ENCODE measurements around the gene APPBP2. TPM values are rescaled to one million over a fixed set of nuclear protein-coding genes. Genes with fewer than 3 reads are reported as not detected.

Gene APPBP2
- total RNA-seq, 1 experiment from 2014 or later: 25.3 TPM

- CTCF ChIA-PET: no interaction called here
- no peak overlapping the region for H3K27ac Mint-ChIP-seq (ENCODE audit: unreplicated experiment)
- TF ChIP-seq, protein P1, sequence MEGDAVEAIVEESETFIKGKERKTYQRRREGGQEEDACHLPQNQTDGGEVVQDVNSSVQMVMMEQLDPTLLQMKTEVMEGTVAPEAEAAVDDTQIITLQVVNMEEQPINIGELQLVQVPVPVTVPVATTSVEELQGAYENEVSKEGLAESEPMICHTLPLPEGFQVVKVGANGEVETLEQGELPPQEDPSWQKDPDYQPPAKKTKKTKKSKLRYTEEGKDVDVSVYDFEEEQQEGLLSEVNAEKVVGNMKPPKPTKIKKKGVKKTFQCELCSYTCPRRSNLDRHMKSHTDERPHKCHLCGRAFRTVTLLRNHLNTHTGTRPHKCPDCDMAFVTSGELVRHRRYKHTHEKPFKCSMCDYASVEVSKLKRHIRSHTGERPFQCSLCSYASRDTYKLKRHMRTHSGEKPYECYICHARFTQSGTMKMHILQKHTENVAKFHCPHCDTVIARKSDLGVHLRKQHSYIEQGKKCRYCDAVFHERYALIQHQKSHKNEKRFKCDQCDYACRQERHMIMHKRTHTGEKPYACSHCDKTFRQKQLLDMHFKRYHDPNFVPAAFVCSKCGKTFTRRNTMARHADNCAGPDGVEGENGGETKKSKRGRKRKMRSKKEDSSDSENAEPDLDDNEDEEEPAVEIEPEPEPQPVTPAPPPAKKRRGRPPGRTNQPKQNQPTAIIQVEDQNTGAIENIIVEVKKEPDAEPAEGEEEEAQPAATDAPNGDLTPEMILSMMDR (IDR thresholded peaks at IDR 0.05; ENCODE audit: insufficient read depth in 1 of 2, low read depth in 1 of 2, low read length in 1 of 2, severe bottlenecking in 1 of 2, unreplicated experiment in 1 of 2): no peak
- H3K4me3 Mint-ChIP-seq (ENCODE audit: unreplicated experiment): no peak overlapping the region
- intact Hi-C loops (cut with micrococcal nuclease; ENCODE audit: unreplicated experiment): no loop called here
- Histone ChIP-seq H3K27me3 (replicated peaks; ENCODE audit: control insufficient read depth, insufficient read depth, low read length) (no peaks in the 10 kb centered on the region), H3K9me3 (peaks cover 6% of the 10 kb centered on the region; the same call in 1 of the 2 replicates), H3K4me1 (peaks cover 10% of the 10 kb centered on the region; the same call in 1 of the 2 replicates), H3K4me3 (ENCODE audit: low read depth, low read length) (no peak overlapping the region), H3K36me3 (ENCODE audit: control insufficient read depth, insufficient read depth, low read length) (no peaks in the 10 kb centered on the region)
- no peaks in the 10 kb centered on the region for H3K4me1 Mint-ChIP-seq (ENCODE audit: low read depth, unreplicated experiment)
- no peaks in the 10 kb centered on the region for H3K36me3 Mint-ChIP-seq (ENCODE audit: insufficient read depth, unreplicated experiment)
- DNase-seq: no peak
- BruUV-seq (replicated peaks): no TSS peak
- POLR2A ChIA-PET: no interaction called here
- no peaks in the 10 kb centered on the region for H3K9me3 Mint-ChIP-seq (ENCODE audit: unreplicated experiment)
- no peaks in the 10 kb centered on the region for H3K27me3 Mint-ChIP-seq (ENCODE audit: insufficient read depth, unreplicated experiment)
Observed at GRCh38 chr17:60410001-60410400, 116.0 kb downstream of the APPBP2 start.

- ChIA-PET POLR2A (no interaction called here), CTCF (no interaction called here)
- no peaks in the 10 kb centered on the region for H3K9me3 Mint-ChIP-seq (ENCODE audit: unreplicated experiment)
- H3K36me3 ChIP-seq (ENCODE audit: control insufficient read depth, insufficient read depth, low read length): no peaks in the 10 kb centered on the region
- H3K4me1 ChIP-seq: peaks cover 10% of the 10 kb centered on the region; the same call in 1 of the 2 replicates
- BruUV-seq (replicated peaks): no TSS peak
- no peaks in the 10 kb centered on the region for H3K27me3 Mint-ChIP-seq (ENCODE audit: insufficient read depth, unreplicated experiment)
- H3K9me3 ChIP-seq: peaks cover 6% of the 10 kb centered on the region; the same call in 1 of the 2 replicates
- intact Hi-C loops (cut with micrococcal nuclease; ENCODE audit: unreplicated experiment): no loop called here
- no peak overlapping the region for H3K4me3 ChIP-seq (ENCODE audit: low read depth, low read length)
- H3K4me3 Mint-ChIP-seq (ENCODE audit: unreplicated experiment): no peak overlapping the region
- no peaks in the 10 kb centered on the region for H3K27me3 ChIP-seq (replicated peaks; ENCODE audit: control insufficient read depth, insufficient read depth, low read length)
- H3K4me1 Mint-ChIP-seq (ENCODE audit: low read depth, unreplicated experiment): no peaks in the 10 kb centered on the region
- no peaks in the 10 kb centered on the region for H3K36me3 Mint-ChIP-seq (ENCODE audit: insufficient read depth, unreplicated experiment)
- DNase-seq: no peak
- TF ChIP-seq, protein P1 (IDR thresholded peaks at IDR 0.05; ENCODE audit: insufficient read depth in 1 of 2, low read depth in 1 of 2, low read length in 1 of 2, severe bottlenecking in 1 of 2, unreplicated experiment in 1 of 2): no peak
- H3K27ac Mint-ChIP-seq (ENCODE audit: unreplicated experiment): no peak overlapping the region
Observed at GRCh38 chr17:60406887-60407286, 119.2 kb downstream of the APPBP2 start.

GRCh38 chr17:60403962-60404361 is 122.1 kb downstream of the APPBP2 start:
- Mint-ChIP-seq H3K27me3 (ENCODE audit: insufficient read depth, unreplicated experiment) (no peaks in the 10 kb centered on the region), H3K9me3 (ENCODE audit: unreplicated experiment) (no peaks in the 10 kb centered on the region), H3K36me3 (ENCODE audit: insufficient read depth, unreplicated experiment) (no peaks in the 10 kb centered on the region), H3K4me1 (ENCODE audit: low read depth, unreplicated experiment) (no peaks in the 10 kb centered on the region), H3K27ac (ENCODE audit: unreplicated experiment) (no peak overlapping the region), H3K4me3 (ENCODE audit: unreplicated experiment) (no peak overlapping the region)
- ChIA-PET POLR2A (interaction anchor here (1.4 kb wide), 1 partner anchor 12 kb away, joined by 6 read pairs; the partner anchor contains the start of gene USP32), CTCF (no interaction called here)
- no TSS peak for BruUV-seq (replicated peaks)
- no peaks in the 10 kb centered on the region for H3K27me3 ChIP-seq (replicated peaks; ENCODE audit: control insufficient read depth, insufficient read depth, low read length)
- no peak for DNase-seq
- H3K4me1 ChIP-seq: no peaks in the 10 kb centered on the region
- TF ChIP-seq, protein P1 (IDR thresholded peaks at IDR 0.05; ENCODE audit: insufficient read depth in 1 of 2, low read depth in 1 of 2, low read length in 1 of 2, severe bottlenecking in 1 of 2, unreplicated experiment in 1 of 2): no peak
- no peaks in the 10 kb centered on the region for H3K36me3 ChIP-seq (ENCODE audit: control insufficient read depth, insufficient read depth, low read length)
- intact Hi-C loops (cut with micrococcal nuclease; ENCODE audit: unreplicated experiment): no loop called here
- no peak overlapping the region for H3K4me3 ChIP-seq (ENCODE audit: low read depth, low read length)
- no peaks in the 10 kb centered on the region for H3K9me3 ChIP-seq

All from Caco-2 (cell line).